HCT116 (cell line): ENCODE data around the gene MAB21L3. TPM values are rescaled to one million over a fixed set of nuclear protein-coding genes. Genes with fewer than 3 reads are reported as not detected.

Source experiments
- ATAC-seq: fragments of 200-7000 bp; cut with Tn5 transposase; 2 replicates; pipeline ENCODE4 v1.9.1; 2020; ENCODE audit warnings: mild to moderate bottlenecking, moderate library complexity
- BruUV-seq: library from RNA; stranded (reverse); fragments of 400-500 nt; replicated peaks from 2 replicates; lab custom pipeline; 2021; lab: Mats Ljungman, UMichigan
- CTCF ChIA-PET: fragments of 300-600 bp; sonication (Branson Sonifier 250); formaldehyde crosslinking; loops from one replicate; lab custom pipeline; 2021; ENCODE audit warnings: antibody characterized with exemption; lab: Charles Lee
- POLR2A ChIA-PET: fragments of 300-600, 350-600 bp; sonication (Branson Sonifier 250); formaldehyde crosslinking; loops from one replicate; lab custom pipeline; 2021; ENCODE audit warnings: antibody characterized with exemption; lab: Charles Lee
- RAD21 ChIA-PET, 2 experiments: fragments of 300-600 bp; sonication (Branson Sonifier 250); formaldehyde crosslinking; loops; one replicate each; lab custom pipeline; 2023; ENCODE audit warnings: low total read pairs in 2 of 2; ENCODE audit not compliant: uncharacterized antibody in 2 of 2, unreplicated experiment in 2 of 2, low non-redundant PET in 1 of 2; lab: Charles Lee
- DNase-seq: peaks from one replicate; pipeline ENCODE4 v3.0.0-alpha.2; 2010; ENCODE audit warnings: low read depth, low spot score
- H2AFZ ChIP-seq: fragments of 200-600 bp; shearing (Covaris generic), sonication (generic); 2 replicates; pipeline ENCODE4 v1.6.1; 2017; ENCODE audit warnings: low read depth, mixed run types, mixed read lengths, antibody characterized with exemption, low read length; ENCODE audit not compliant: poor library complexity, severe bottlenecking
- H3K27ac ChIP-seq: 2 replicates; pipeline ENCODE4 v1.5.1; 2012; ENCODE audit warnings: low read depth, low read length
- H3K27me3 ChIP-seq: fragments of 200-600 bp; sonication (generic); 2 replicates; pipeline ENCODE4 v1.6.1; 2016; ENCODE audit warnings: mixed run types, low read length, mixed read lengths; ENCODE audit not compliant: insufficient read depth
- H3K36me3 ChIP-seq, 2 experiments: fragments of 200-500 bp in 1 of 2; fragments of 200-600 bp in 1 of 2; sonication (Bioruptor generic) in 1 of 2; sonication (generic) in 1 of 2; 2 replicates each; pipeline versions ENCODE4 v1.5.1 to v1.6.1; 2014 to 2016; ENCODE audit warnings: low read length in 2 of 2, inconsistent platforms in 1 of 2, mixed read lengths in 1 of 2, mixed run types in 1 of 2; ENCODE audit not compliant: insufficient read depth in 2 of 2, control insufficient read depth in 1 of 2
- H3K4me1 ChIP-seq, 2 experiments: fragments of 200-600 bp in 1 of 2; sonication (generic) in 1 of 2; 2 replicates each; pipeline versions ENCODE4 v1.5.1 to v1.6.1; 2012 to 2017; ENCODE audit warnings: low read length in 2 of 2, inconsistent platforms in 1 of 2, mild to moderate bottlenecking in 1 of 2, mixed read lengths in 1 of 2, mixed run types in 1 of 2, moderate library complexity in 1 of 2; ENCODE audit not compliant: insufficient read depth in 2 of 2, control insufficient read depth in 1 of 2
- H3K4me2 ChIP-seq: fragments of 200-600 bp; sonication (generic); 2 replicates; pipeline ENCODE4 v1.6.1; 2017; ENCODE audit warnings: mixed run types, low read length, mixed read lengths
- H3K4me3 ChIP-seq, 2 experiments: fragments of 200-600 bp in 1 of 2; sonication (generic) in 1 of 2; replicated peaks in 1 of 2; 2 replicates each; pipeline ENCODE4 v1.5.1; 2011 to 2016; ENCODE audit warnings: low read length in 2 of 2, control low read depth in 1 of 2, low read depth in 1 of 2, mild to moderate bottlenecking in 1 of 2, mixed read lengths in 1 of 2, mixed run types in 1 of 2
- H3K79me2 ChIP-seq: fragments of 200-600 bp; sonication (generic); 2 replicates; pipeline ENCODE4 v1.6.1; 2017; ENCODE audit warnings: mild to moderate bottlenecking, mixed run types, low read length, moderate library complexity, mixed read lengths; ENCODE audit not compliant: insufficient read depth
- H3K9ac ChIP-seq: fragments of 200-600 bp; sonication (generic); 2 replicates; pipeline ENCODE4 v1.6.1; 2016; ENCODE audit warnings: low read length, mixed read lengths
- H3K9me2 ChIP-seq: fragments of 200-600 bp; sonication (generic), shearing (Covaris generic); 2 replicates; pipeline ENCODE4 v1.6.1; 2017; ENCODE audit warnings: mixed run types, mild to moderate bottlenecking, moderate library complexity; ENCODE audit not compliant: insufficient read depth
- H3K9me3 ChIP-seq, 2 experiments: fragments of 200-500 bp in 1 of 2; fragments of 200-600 bp in 1 of 2; sonication (Bioruptor generic) in 1 of 2; sonication (generic) in 1 of 2; 2 replicates each; pipeline ENCODE4 v1.6.1; 2014 to 2017; ENCODE audit warnings: low read length in 2 of 2, mixed read lengths in 2 of 2, inconsistent platforms in 1 of 2, low read depth in 1 of 2, mild to moderate bottlenecking in 1 of 2, mixed run types in 1 of 2, moderate library complexity in 1 of 2; ENCODE audit not compliant: control insufficient read depth in 1 of 2, insufficient read depth in 1 of 2
- H4K20me1 ChIP-seq: fragments of 200-600 bp; sonication (generic), shearing (Covaris generic); 2 replicates; pipeline ENCODE4 v1.6.1; 2017; ENCODE audit warnings: mixed run types, mild to moderate bottlenecking, moderate library complexity; ENCODE audit not compliant: insufficient read depth
- CEBPB ChIP-seq: IDR thresholded peaks from 2 replicates; pipeline ENCODE4 v1.6.1; 2012; ENCODE audit warnings: low read depth
- EZH2 ChIP-seq: fragments of 200-600 bp; sonication (generic); IDR thresholded peaks from 2 replicates; pipeline ENCODE4 v1.6.1; 2017; ENCODE audit warnings: antibody characterized with exemption, mixed run types
- intact Hi-C: fragments of 100-400 bp; cut with micrococcal nuclease; formaldehyde crosslinking; loops from 2 replicates; pipeline ENCODE4 v1.10.0; 2022
- total RNA-seq: library from RNA; stranded (reverse); gene quantifications from one replicate; pipeline ENCODE4 v1.2.1, GENCODE V29; 2021; ENCODE audit not compliant: unreplicated experiment
- TF ChIP-seq, protein P1 (sequence below): IDR thresholded peaks from 2 replicates; pipeline ENCODE4 v1.6.1; 2012

Gene MAB21L3
- total RNA-seq, 1 experiment from 2014 or later, result not detected

- Histone ChIP-seq H3K9ac (no peak overlapping the region), H2AFZ (no peak overlapping the region), H3K9me3 (no peaks in the 10 kb centered on the region), H3K27ac (no peak overlapping the region)
- intact Hi-C loops, result no loop called here
- no peak for ATAC-seq
- TF ChIP-seq, protein P1, sequence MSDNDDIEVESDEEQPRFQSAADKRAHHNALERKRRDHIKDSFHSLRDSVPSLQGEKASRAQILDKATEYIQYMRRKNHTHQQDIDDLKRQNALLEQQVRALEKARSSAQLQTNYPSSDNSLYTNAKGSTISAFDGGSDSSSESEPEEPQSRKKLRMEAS, result no peak
- TF ChIP-seq CEBPB, result 0 out of 2 replicates have a peak, but pooled peaks have one; percentile 29
- TF ChIP-seq, all 23 proteins: peak for 1
- Histone ChIP-seq H3K79me2 (no peaks in the 10 kb centered on the region), H3K4me3 (no peak overlapping the region), H3K36me3 (peaks cover 0 to 2% of the 10 kb centered on the region in 2 experiments; a peak in 1 of 4 replicates), H3K9me2 (no peaks in the 10 kb centered on the region), H4K20me1 (no peaks in the 10 kb centered on the region), H3K4me2 (no peak overlapping the region), H3K27me3 (no peaks in the 10 kb centered on the region), H3K4me1 (no peaks in the 10 kb centered on the region)
- POLR2A ChIA-PET, result no interaction called here
- CTCF ChIA-PET, result interaction anchor here (1.6 kb wide), 1 partner anchor 432 kb away, joined by 4 read pairs; no protein-coding TSS in a partner anchor
- RAD21 ChIA-PET, result no interaction called here
- no peak for DNase-seq
- no TSS peak for BruUV-seq
Observed at GRCh38 chr1:116066868-116067565, 44.2 kb upstream of the MAB21L3 start.

GRCh38 chr1:116067566-116067890, 43.7 kb upstream of the MAB21L3 start:
- Histone ChIP-seq H3K27ac (no peak overlapping the region), H3K9me2 (no peaks in the 10 kb centered on the region), H3K9ac (no peak overlapping the region), H3K4me1 (no peaks in the 10 kb centered on the region), H2AFZ (no peak overlapping the region), H3K36me3 (peaks cover 0 to 2% of the 10 kb centered on the region in 2 experiments; a peak in 1 of 4 replicates), H4K20me1 (no peaks in the 10 kb centered on the region), H3K27me3 (no peaks in the 10 kb centered on the region), H3K4me3 (no peak overlapping the region), H3K4me2 (no peak overlapping the region), H3K79me2 (no peaks in the 10 kb centered on the region), H3K9me3 (no peaks in the 10 kb centered on the region)
- intact Hi-C loops, result no loop called here
- ATAC-seq (no peak), DNase-seq (no peak)
- CTCF ChIA-PET, result interaction anchor here (1.6 kb wide), 1 partner anchor 432 kb away, joined by 4 read pairs; no protein-coding TSS in a partner anchor
- RAD21 ChIA-PET, result no interaction called here
- no peak for TF ChIP-seq EZH2
- BruUV-seq, result no TSS peak
- POLR2A ChIA-PET, result no interaction called here
